ENCODE measurements around the gene SLC25A2. TPM values are rescaled to one million over a fixed set of nuclear protein-coding genes. Genes with fewer than 3 reads are reported as not detected.
"Not testable (repeated sequence)": the region's sequence is repeated elsewhere in the genome, so short reads cannot be mapped to it uniquely, and the experiment has no call there.

SLC25A2 gene
- not detected in 2 replicates for polyA plus RNA-seq (2011; rRNA removed)
- polyA minus RNA-seq (2011; rRNA and poly(A)+ RNA removed): 0.46 and 0.96 TPM in 2 replicates

GRCh38 chr5:141303756-141304155 lies at the start of gene SLC25A2:
SLC25A2 (minus strand) TSS chr5:141304049; CDS start chr5:141303865, 184 bp downstream.
- no peak for DNase-seq (ENCODE audit: low read depth, low spot score)
- ChIA-PET POLR2A (no interaction called here), CTCF (no interaction called here)
- Histone ChIP-seq H3K27me3 (ENCODE audit: control insufficient read depth, insufficient read depth, low read length) (no peaks in the 10 kb centered on the region), H3K4me3 (ENCODE audit: low read depth, low read length) (no peak within 1 kb of the TSS), H3K27ac (ENCODE audit: low read depth, low read length) (no peak within 1 kb of the TSS), H3K9me3 (ENCODE audit: control insufficient read depth, insufficient read depth, low read length) (peaks cover 46% of the 10 kb centered on the region)
- no peak for TF ChIP-seq CTCF (IDR thresholded peaks at IDR 0.05; ENCODE audit: low read depth, low read length)

DNA sequence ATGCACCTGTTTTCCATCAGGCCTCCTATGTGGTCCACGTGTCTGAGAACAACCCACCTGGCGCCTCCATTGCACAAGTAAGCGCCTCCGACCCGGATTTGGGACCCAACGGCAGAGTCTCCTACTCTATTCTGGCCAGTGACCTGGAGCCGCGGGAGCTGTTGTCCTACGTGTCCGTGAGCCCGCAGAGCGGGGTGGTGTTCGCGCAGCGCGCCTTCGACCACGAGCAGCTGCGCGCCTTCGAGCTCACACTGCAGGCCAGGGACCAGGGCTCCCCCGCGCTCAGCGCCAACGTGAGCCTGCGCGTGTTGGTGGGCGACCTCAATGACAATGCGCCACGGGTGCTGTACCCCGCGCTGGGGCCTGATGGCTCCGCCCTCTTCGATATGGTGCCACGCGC lies 47.7 kb upstream of the SLC25A2 start:
- Histone ChIP-seq H3K27me3 (ENCODE audit: control insufficient read depth, insufficient read depth, low read length) (peaks cover 2% of the 10 kb centered on the region), H3K27ac (ENCODE audit: low read depth, low read length) (no peak overlapping the region), H3K9me3 (ENCODE audit: control insufficient read depth, insufficient read depth, low read length) (peaks cover 44% of the 10 kb centered on the region), H3K4me3 (ENCODE audit: low read depth, low read length) (no peak overlapping the region)
- CTCF ChIA-PET: interaction anchor here (0.6 to 5.8 kb wide), 6 partner anchors 17 to 212 kb away, joined by 3 to 46 read pairs (median 14); partner anchors contain the start of genes PCDHGA1, PCDHGB3 and TAF7
- no peak for TF ChIP-seq CTCF (IDR thresholded peaks at IDR 0.05; ENCODE audit: low read depth, low read length)
- DNase-seq (ENCODE audit: low read depth, low spot score): no peak
- POLR2A ChIA-PET: no interaction called here

DNA sequence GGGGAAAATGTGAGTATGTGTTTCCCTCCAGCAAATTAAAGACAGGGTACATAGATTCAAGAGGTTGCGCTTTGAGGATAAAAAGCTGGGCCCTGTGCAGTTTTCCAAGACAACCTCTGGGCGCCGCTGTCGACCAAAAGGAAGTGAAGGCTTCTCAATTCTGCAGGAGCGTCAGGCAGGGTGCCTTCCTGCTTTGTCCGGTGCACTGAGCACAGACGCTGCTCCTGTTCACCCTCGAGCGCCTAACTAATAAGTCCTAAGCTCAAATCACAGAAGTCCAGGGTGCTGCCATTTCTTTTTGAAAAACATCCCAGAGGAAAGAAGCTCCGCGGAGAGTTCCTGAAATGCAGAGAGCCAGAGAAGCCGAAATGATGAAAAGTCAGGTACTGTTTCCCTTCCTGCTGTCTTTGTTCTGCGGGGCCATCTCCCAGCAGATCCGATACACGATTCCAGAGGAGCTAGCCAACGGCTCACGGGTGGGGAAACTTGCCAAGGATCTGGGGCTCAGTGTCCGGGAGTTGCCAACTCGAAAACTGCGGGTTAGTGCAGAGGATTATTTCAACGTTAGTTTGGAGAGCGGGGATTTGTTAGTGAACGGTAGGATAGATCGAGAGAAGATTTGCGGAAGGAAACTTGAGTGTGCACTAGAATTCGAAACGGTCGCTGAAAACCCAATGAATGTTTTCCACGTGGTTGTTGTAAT lies 46.2 kb upstream of the SLC25A2 start, which contains the start of gene PCDHGB1:
PCDHGB1 (plus strand) TSS at position 183 of the 703 bp plus-strand sequence; CDS start at position 345, 162 bp downstream.
- no peak for DNase-seq (ENCODE audit: low read depth, low spot score)
- ChIA-PET CTCF (interaction anchor here (0.9 to 5.8 kb wide), 13 partner anchors 12 to 217 kb away, joined by 3 to 46 read pairs (median 7); partner anchors contain the start of genes PCDHGA1, PCDHGA10, PCDHGA2 and PCDHGA7), POLR2A (interaction anchor here (0.6 kb wide), 1 partner anchor 33 kb away, joined by 3 read pairs; no protein-coding TSS in a partner anchor)
- peaks cover 43% of the 10 kb centered on the region for H3K9me3 ChIP-seq (ENCODE audit: control insufficient read depth, insufficient read depth, low read length)
- H3K4me3 ChIP-seq (ENCODE audit: low read depth, low read length): peak within 1 kb of the TSS; percentile 46
- no peak within 1 kb of the TSS for H3K27ac ChIP-seq (ENCODE audit: low read depth, low read length)
- peaks cover 2% of the 10 kb centered on the region for H3K27me3 ChIP-seq (ENCODE audit: control insufficient read depth, insufficient read depth, low read length)
- TF ChIP-seq CTCF (IDR thresholded peaks at IDR 0.05; ENCODE audit: low read depth, low read length): peak; percentile 54

DNA sequence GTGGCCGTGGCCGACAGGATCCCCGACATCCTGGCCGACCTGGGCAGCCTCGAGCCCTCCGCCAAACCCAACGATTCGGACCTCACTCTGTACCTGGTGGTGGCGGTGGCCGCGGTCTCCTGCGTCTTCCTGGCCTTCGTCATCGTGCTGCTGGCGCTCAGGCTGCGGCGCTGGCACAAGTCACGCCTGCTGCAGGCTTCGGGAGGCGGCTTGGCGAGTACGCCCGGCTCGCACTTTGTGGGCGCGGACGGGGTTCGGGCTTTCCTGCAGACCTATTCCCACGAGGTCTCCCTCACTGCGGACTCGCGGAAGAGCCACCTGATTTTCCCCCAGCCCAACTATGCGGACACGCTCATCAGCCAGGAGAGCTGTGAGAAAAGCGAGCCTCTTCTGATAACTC lies 42.2 kb upstream of the SLC25A2 start:
- H3K27ac ChIP-seq (ENCODE audit: low read depth, low read length); H3K4me3 ChIP-seq (ENCODE audit: low read depth, low read length); DNase-seq (ENCODE audit: low read depth, low spot score); H3K27me3 ChIP-seq (ENCODE audit: control insufficient read depth, insufficient read depth, low read length); POLR2A ChIA-PET: not testable (repeated sequence)
- H3K9me3 ChIP-seq (ENCODE audit: control insufficient read depth, insufficient read depth, low read length): peaks cover 41% of the 10 kb centered on the region
- CTCF ChIA-PET: interaction anchor here (1.5 to 5.8 kb wide), 2 partner anchors 7 to 217 kb away, joined by 3 to 46 read pairs; partner anchors contain the start of gene PCDHGA2

DNA sequence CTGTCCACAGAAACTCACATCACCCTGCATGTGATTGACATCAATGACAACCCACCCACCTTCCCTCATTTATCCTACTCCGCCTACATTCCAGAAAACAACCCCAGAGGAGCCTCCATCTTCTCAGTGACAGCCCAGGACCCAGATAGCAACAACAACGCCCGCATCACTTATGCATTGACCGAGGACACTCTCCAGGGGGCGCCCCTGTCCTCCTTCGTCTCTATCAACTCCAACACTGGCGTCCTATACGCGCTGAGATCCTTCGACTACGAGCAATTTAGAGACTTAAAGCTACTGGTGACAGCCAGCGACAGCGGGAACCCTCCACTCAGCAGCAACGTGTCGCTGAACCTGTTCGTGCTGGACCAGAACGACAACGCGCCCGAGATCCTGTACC lies 41.5 kb upstream of the SLC25A2 start:
- TF ChIP-seq CTCF (IDR thresholded peaks at IDR 0.05; ENCODE audit: low read depth, low read length): no peak
- POLR2A ChIA-PET: no interaction called here
- CTCF ChIA-PET: no interaction called here
- peaks cover 2% of the 10 kb centered on the region for H3K27me3 ChIP-seq (ENCODE audit: control insufficient read depth, insufficient read depth, low read length)
- DNase-seq (ENCODE audit: low read depth, low spot score): no peak
- peaks cover 42% of the 10 kb centered on the region for H3K9me3 ChIP-seq (ENCODE audit: control insufficient read depth, insufficient read depth, low read length)
- H3K27ac ChIP-seq (ENCODE audit: low read depth, low read length): no peak overlapping the region
- no peak overlapping the region for H3K4me3 ChIP-seq (ENCODE audit: low read depth, low read length)

Data from AG04450 (cell line).